K562 (cell line): Measurements from ENCODE around the gene OR2F2. TPM values are rescaled to one million over a fixed set of nuclear protein-coding genes. Genes with fewer than 3 reads are reported as not detected.

Source experiments
- ATAC-seq: fragments of 200-7000 bp; cut with Tn5 transposase; 3 replicates; pipeline ENCODE4 v1.9.1; 2020; ENCODE audit warnings: moderate library complexity
- BruUV-seq: library from RNA; stranded (reverse); fragments of 400-500 nt; replicated peaks from 2 replicates; lab custom pipeline; 2021; lab: Mats Ljungman, UMichigan
- CTCF ChIA-PET: fragments of 300-600 bp; formaldehyde crosslinking; extraction: SDS; loops from one replicate; lab custom pipeline; 2021; ENCODE audit warnings: low intra/inter-chr PET ratio; lab: Yijun Ruan, JAX
- POLR2A ChIA-PET: fragments of 300-600, 350-650 bp; sonication (Branson Sonifier 250); formaldehyde crosslinking; extraction: SDS; loops from one replicate; lab custom pipeline; 2021; ENCODE audit warnings: antibody characterized with exemption, inconsistent platforms; lab: Yijun Ruan, JAX
- DNase-seq, 4 experiments: peaks; one replicate each; pipeline versions ENCODE4 v3.0.0 to v3.0.0-alpha.2; 2011 to 2018; ENCODE audit warnings: low spot score in 3 of 4, mixed read lengths in 3 of 4; ENCODE audit errors: extremely low read depth in 1 of 4
- FAIRE-seq: peaks from 2 replicates; lab custom pipeline; 2011; peaks lifted over from hg19 to GRCh38; lab: Jason Lieb, UNC
- H2AFZ ChIP-seq: 2 replicates; pipeline ENCODE4 v1.6.0; 2011; ENCODE audit warnings: low read depth, low read length, control low read depth, inconsistent platforms
- H3K27ac ChIP-seq: fragments of 200-600 bp; 3 replicates; pipeline ENCODE4 v1.8.0; 2011; ENCODE audit warnings: low read depth, mild to moderate bottlenecking, control low read depth, inconsistent platforms, low read length, moderate library complexity, mixed read lengths; ENCODE audit errors: extremely low read depth
- H3K27me3 ChIP-seq, 2 experiments: fragments of 300-600 bp in 1 of 2; 2 replicates in 1 of 2; 3 replicates in 1 of 2; pipeline versions ENCODE4 v1.6.0 to v1.8.0; 2011; ENCODE audit warnings: inconsistent platforms in 2 of 2, low read length in 2 of 2, mild to moderate bottlenecking in 1 of 2, mixed read lengths in 1 of 2, moderate library complexity in 1 of 2; ENCODE audit not compliant: control insufficient read depth in 2 of 2, insufficient read depth in 2 of 2
- H3K36me3 ChIP-seq: fragments of 300-600 bp; 3 replicates; pipeline ENCODE4 v1.8.0; 2011; ENCODE audit warnings: mild to moderate bottlenecking, low read length, inconsistent platforms; ENCODE audit not compliant: control insufficient read depth, insufficient read depth
- H3K4me1 ChIP-seq, 2 experiments: fragments of 200-600 bp in 1 of 2; replicated peaks in 1 of 2; 2 replicates in 1 of 2; 3 replicates in 1 of 2; pipeline versions ENCODE4 v1.5.1 to v1.8.0; 2011; ENCODE audit warnings: inconsistent platforms in 2 of 2, low read length in 2 of 2, mild to moderate bottlenecking in 1 of 2, mixed read lengths in 1 of 2, moderate library complexity in 1 of 2; ENCODE audit not compliant: control insufficient read depth in 2 of 2, insufficient read depth in 2 of 2
- H3K4me2 ChIP-seq: 2 replicates; pipeline ENCODE4 v1.6.1; 2011; ENCODE audit warnings: low read length, control low read depth, inconsistent platforms, mixed read lengths; ENCODE audit not compliant: insufficient read depth
- H3K4me3 ChIP-seq: fragments of 200-600 bp; sonication (generic), shearing (Covaris generic); 2 replicates; pipeline ENCODE4 v1.5.1; 2016; ENCODE audit warnings: control low read depth, inconsistent platforms
- H3K79me2 ChIP-seq: fragments of 200-600 bp; 3 replicates; pipeline ENCODE4 v1.8.0; 2011; ENCODE audit warnings: low read length, inconsistent platforms; ENCODE audit not compliant: control insufficient read depth, insufficient read depth
- H3K9ac ChIP-seq, 2 experiments: 2 replicates each; pipeline versions ENCODE4 v1.6.0 to v1.6.1; 2011; ENCODE audit warnings: low read depth in 2 of 2, low read length in 2 of 2, control low read depth in 1 of 2, inconsistent platforms in 1 of 2, mild to moderate bottlenecking in 1 of 2, mixed read lengths in 1 of 2; ENCODE audit not compliant: insufficient read depth in 1 of 2
- H3K9me1 ChIP-seq: one replicate; pipeline ENCODE4 v1.6.0; 2011; ENCODE audit warnings: inconsistent platforms, mild to moderate bottlenecking, low read length, moderate library complexity; ENCODE audit not compliant: control insufficient read depth, insufficient read depth
- H3K9me3 ChIP-seq: replicated peaks from 2 replicates; pipeline ENCODE4 v1.5.1; 2011; ENCODE audit warnings: low read depth, low read length, inconsistent platforms; ENCODE audit not compliant: control insufficient read depth, insufficient read depth
- H4K20me1 ChIP-seq: replicated peaks from 2 replicates; pipeline ENCODE4 v1.6.1; 2011; ENCODE audit warnings: low read length, inconsistent platforms, mixed read lengths; ENCODE audit not compliant: control insufficient read depth, insufficient read depth
- RAD21 ChIP-seq, 2 experiments: fragments of 250-450 bp in 1 of 2; fragments of 450-650 bp in 1 of 2; sonication (Bioruptor Pico) in 1 of 2; formaldehyde crosslinking in 1 of 2; IDR thresholded peaks in 1 of 2; conservative IDR thresholded peaks in 1 of 2; 2 replicates each; pipeline versions ENCODE4 v1.4.0 to v1.8.0; 2020 to 2022; ENCODE audit warnings: mild to moderate bottlenecking in 2 of 2, moderate library complexity in 1 of 2
- SMC3 ChIP-seq: conservative IDR thresholded peaks from 2 replicates; pipeline ENCODE4 v1.6.1; 2011; ENCODE audit warnings: low read depth, low read length, improper control_type of control experiment; ENCODE audit not compliant: insufficient read depth
- WGBS: fragments of 100-300 bp; shearing (Covaris generic); methylation state at CpG from one replicate; pipeline ENCODE4 v1.1.6; 2016; ENCODE audit warnings: low coverage, mixed read lengths; ENCODE audit not compliant: insufficient coverage; ENCODE audit errors: missing lambda C conversion rate; 5-methylcytosine and 5-hydroxymethylcytosine counted together
- in situ Hi-C: fragments of 300-500 bp; cut with MboI; formaldehyde crosslinking; loops from 4 replicates; pipeline ENCODE4 v1.15.0; 2018; ENCODE audit warnings: inconsistent platforms, mixed read lengths
- intact Hi-C: fragments of 100-400 bp; cut with micrococcal nuclease; formaldehyde crosslinking; loops from 2 replicates; pipeline ENCODE4 v1.14.2; 2022
- polyA plus RNA-seq, 8 experiments: library from polyadenylated mRNA; depleted of rRNA in 4 of 8; stranded (reverse) in 5 of 8; unstranded in 3 of 8; fragments of >200 nt; fragmentation: Nextera tagmentation in 2 of 8; fragmentation: Illumina TruSeq in 1 of 8; extraction: Ambion mirVana in 2 of 8; extraction: Trizol in 1 of 8; gene quantifications; 2 replicates each; pipeline versions ENCODE4 v1.2.1 to v1.2.3, GENCODE V29; 2011 to 2014; ENCODE audit warnings: inconsistent platforms in 1 of 8, missing spikeins in 1 of 8
- total RNA-seq, 7 experiments: library from RNA; depleted of rRNA in 6 of 7; stranded (reverse); fragments of >200 nt in 6 of 7; fragmentation: Illumina TruSeq in 2 of 7; extraction: Trizol in 2 of 7; gene quantifications; 2 replicates each; pipeline versions ENCODE4 v1.2.1 to v1.2.3, GENCODE V29; 2011 to 2021; ENCODE audit warnings: low replicate concordance in 1 of 7
- TF ChIP-seq, protein P1 (sequence below): sonication (generic); formaldehyde crosslinking; IDR thresholded peaks from 2 replicates; pipeline ENCODE4 v1.8.1; 2022; ENCODE audit warnings: missing genetic modification reagents
- TF ChIP-seq, protein P2 (sequence below), 3 experiments: IDR thresholded peaks in 2 of 3; conservative IDR thresholded peaks in 1 of 3; 2 replicates each; pipeline ENCODE4 v1.5.1; 2011 to 2012; ENCODE audit warnings: low read length in 3 of 3, mild to moderate bottlenecking in 3 of 3, control low read depth in 2 of 3, improper control_type of control experiment in 1 of 3, inconsistent platforms in 1 of 3, low read depth in 1 of 3, mixed read lengths in 1 of 3, moderate library complexity in 1 of 3; ENCODE audit not compliant: insufficient read depth in 2 of 3

The OR2F2 gene
- total and polyA plus RNA-seq, 9 of the 15 experiments (the other 6 are each of a cell fraction or from before 2014, with no cell fraction given), result not detected

- Histone ChIP-seq H4K20me1 (no peaks in the 10 kb centered on the region), H2AFZ (no peak overlapping the region), H3K9ac (no peak overlapping the region), H3K4me2 (no peak overlapping the region), H3K27me3 (no peaks in the 10 kb centered on the region), H3K79me2 (no peaks in the 10 kb centered on the region), H3K9me1 (no peaks in the 10 kb centered on the region), H3K9me3 (no peaks in the 10 kb centered on the region), H3K4me3 (no peak overlapping the region), H3K27ac (no peak overlapping the region), H3K4me1 (peaks cover 0 to 13% of the 10 kb centered on the region in 2 experiments; a peak in 3 of 5 replicates), H3K36me3 (no peaks in the 10 kb centered on the region; the same call in 2 of the 3 replicates)
- in situ Hi-C loops (no loop called here), intact Hi-C loops (no loop called here)
- WGBS, result 0% methylated on average over 1 of the region's 1 CpG
- FAIRE-seq, result no peak
- BruUV-seq, result no TSS peak
- peak in 2 of 4 experiments; percentile 27 to 60 for DNase-seq
- TF ChIP-seq RAD21 (CRISPR knock-in tag; conservative IDR thresholded peaks at IDR 0.05 in 1 of 2, IDR thresholded peaks at IDR 0.05 in 1 of 2), result peak in 1 of 2 experiments; percentile 27; a peak in 1 of 4 replicates
- TF ChIP-seq SMC3, result 0 out of 2 replicates have a peak, but pooled peaks have one; percentile 13
- TF ChIP-seq, protein P1, sequence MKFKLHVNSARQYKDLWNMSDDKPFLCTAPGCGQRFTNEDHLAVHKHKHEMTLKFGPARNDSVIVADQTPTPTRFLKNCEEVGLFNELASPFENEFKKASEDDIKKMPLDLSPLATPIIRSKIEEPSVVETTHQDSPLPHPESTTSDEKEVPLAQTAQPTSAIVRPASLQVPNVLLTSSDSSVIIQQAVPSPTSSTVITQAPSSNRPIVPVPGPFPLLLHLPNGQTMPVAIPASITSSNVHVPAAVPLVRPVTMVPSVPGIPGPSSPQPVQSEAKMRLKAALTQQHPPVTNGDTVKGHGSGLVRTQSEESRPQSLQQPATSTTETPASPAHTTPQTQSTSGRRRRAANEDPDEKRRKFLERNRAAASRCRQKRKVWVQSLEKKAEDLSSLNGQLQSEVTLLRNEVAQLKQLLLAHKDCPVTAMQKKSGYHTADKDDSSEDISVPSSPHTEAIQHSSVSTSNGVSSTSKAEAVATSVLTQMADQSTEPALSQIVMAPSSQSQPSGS (CRISPR knock-in tag), result no peak
- TF ChIP-seq, protein P2, sequence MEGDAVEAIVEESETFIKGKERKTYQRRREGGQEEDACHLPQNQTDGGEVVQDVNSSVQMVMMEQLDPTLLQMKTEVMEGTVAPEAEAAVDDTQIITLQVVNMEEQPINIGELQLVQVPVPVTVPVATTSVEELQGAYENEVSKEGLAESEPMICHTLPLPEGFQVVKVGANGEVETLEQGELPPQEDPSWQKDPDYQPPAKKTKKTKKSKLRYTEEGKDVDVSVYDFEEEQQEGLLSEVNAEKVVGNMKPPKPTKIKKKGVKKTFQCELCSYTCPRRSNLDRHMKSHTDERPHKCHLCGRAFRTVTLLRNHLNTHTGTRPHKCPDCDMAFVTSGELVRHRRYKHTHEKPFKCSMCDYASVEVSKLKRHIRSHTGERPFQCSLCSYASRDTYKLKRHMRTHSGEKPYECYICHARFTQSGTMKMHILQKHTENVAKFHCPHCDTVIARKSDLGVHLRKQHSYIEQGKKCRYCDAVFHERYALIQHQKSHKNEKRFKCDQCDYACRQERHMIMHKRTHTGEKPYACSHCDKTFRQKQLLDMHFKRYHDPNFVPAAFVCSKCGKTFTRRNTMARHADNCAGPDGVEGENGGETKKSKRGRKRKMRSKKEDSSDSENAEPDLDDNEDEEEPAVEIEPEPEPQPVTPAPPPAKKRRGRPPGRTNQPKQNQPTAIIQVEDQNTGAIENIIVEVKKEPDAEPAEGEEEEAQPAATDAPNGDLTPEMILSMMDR (IDR thresholded peaks at IDR 0.05 in 2 of 3, conservative IDR thresholded peaks at IDR 0.05 in 1 of 3; ENCODE audit: insufficient read depth in 2 of 3, low read depth in 1 of 3, low read length in 3 of 3), result peak; percentile 36 to 88 (median 54); a peak in 5 of 6 replicates
- CTCF ChIA-PET, result no interaction called here
- POLR2A ChIA-PET, result interaction anchor here (0.6 kb wide), 1 partner anchor 44 kb away, joined by 5 read pairs; no protein-coding TSS in a partner anchor
- ATAC-seq, result peak; percentile 76
Measured at GRCh38 chr7:143975617-143976016, 40.6 kb downstream of the OR2F2 start.
